ENCODE measurements around the gene MC3R. TPM values are rescaled to one million over a fixed set of nuclear protein-coding genes. Genes with fewer than 3 reads are reported as not detected.

The MC3R gene
- total and polyA plus RNA-seq, 7 experiments from 2014 or later: not detected

DNA sequence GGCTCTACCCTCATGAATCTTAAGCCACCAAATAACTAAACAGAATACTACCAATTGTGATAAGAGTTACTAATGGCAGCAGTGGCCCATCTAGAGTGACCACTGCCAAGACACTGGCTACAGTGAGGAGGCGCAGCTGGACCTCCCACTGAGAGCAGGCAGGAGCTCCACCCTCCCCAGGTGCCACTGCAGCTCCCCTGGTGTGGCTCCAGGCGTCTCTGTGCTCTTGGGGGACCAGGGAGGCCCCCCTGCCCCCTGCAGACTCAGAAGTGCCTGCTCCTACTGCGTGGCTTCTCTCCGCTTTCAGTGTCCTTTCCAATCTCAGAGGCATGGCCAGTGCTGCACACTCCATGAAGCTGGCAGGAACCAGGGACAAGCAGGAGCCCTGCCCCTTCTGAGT, 23.4 kb downstream of the MC3R start:
- H3K27ac Mint-ChIP-seq: no peak overlapping the region
- Histone ChIP-seq H3K27ac (ENCODE audit: low read depth, low read length) (no peak overlapping the region), H3K27me3 (ENCODE audit: control insufficient read depth in 2 of 2, insufficient read depth in 2 of 2, low read length in 2 of 2) (no peaks in the 10 kb centered on the region), H3K4me3 (ENCODE audit: low read length) (no peak overlapping the region), H3K9me3 (ENCODE audit: control insufficient read depth in 2 of 3, low read length in 3 of 3) (no peaks in the 10 kb centered on the region), H3K36me3 (ENCODE audit: control insufficient read depth in 2 of 3, insufficient read depth in 3 of 3, low read length in 3 of 3) (no peaks in the 10 kb centered on the region), H3K4me1 (ENCODE audit: control insufficient read depth in 2 of 2, insufficient read depth in 2 of 2, low read length in 2 of 2) (no peaks in the 10 kb centered on the region)
- no peak for DNase-seq
- peaks cover 0 to 6% (median 2%) of the 10 kb centered on the region in 11 donors for H3K9me3 Mint-ChIP-seq
- H3K4me1 Mint-ChIP-seq: no peaks in the 10 kb centered on the region
- ChIA-PET CTCF (no interaction called here), POLR2A (no interaction called here)
- peaks cover 0 to 24% (median 15%) of the 10 kb centered on the region in 5 donors for H3K27me3 Mint-ChIP-seq
- H3K4me3 Mint-ChIP-seq: no peak overlapping the region
- no peaks in the 10 kb centered on the region for H3K36me3 Mint-ChIP-seq
- intact Hi-C loops (cut with micrococcal nuclease): no loop called here
- no peak for ATAC-seq

DNA sequence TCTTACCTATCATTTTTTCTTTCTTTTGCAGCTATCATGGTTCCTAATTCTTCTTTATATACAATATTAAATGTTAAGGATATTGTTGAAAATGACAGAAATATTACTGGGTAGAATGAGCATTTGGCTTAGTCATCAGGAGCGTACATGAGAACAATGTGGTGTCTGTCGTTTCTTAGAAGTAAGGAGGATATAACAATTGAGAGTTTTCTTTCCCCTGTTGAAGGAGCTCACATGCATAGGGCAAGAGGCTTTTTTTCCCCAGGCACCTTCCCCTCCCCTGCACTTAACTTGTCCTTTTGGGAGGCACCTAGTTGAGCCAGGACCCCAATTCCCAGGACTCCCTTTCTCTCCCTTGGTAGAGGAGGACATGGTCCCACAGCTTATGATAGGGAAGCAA, 25.0 kb downstream of the MC3R start:
- no peak overlapping the region for H3K27ac Mint-ChIP-seq
- no peak for DNase-seq
- H3K4me3 Mint-ChIP-seq: no peak overlapping the region
- intact Hi-C loops (cut with micrococcal nuclease): no loop called here
- H3K9me3 ChIP-seq (ENCODE audit: control insufficient read depth in 2 of 3, low read length in 3 of 3): no peaks in the 10 kb centered on the region
- no peak overlapping the region for H3K27ac ChIP-seq (ENCODE audit: low read depth, low read length)
- no peaks in the 10 kb centered on the region for H3K4me1 Mint-ChIP-seq
- POLR2A ChIA-PET: no interaction called here
- no peaks in the 10 kb centered on the region for H3K36me3 ChIP-seq (ENCODE audit: control insufficient read depth in 2 of 3, insufficient read depth in 3 of 3, low read length in 3 of 3)
- no peak overlapping the region for H3K4me3 ChIP-seq (ENCODE audit: low read length)
- peaks cover 0 to 32% (median 18%) of the 10 kb centered on the region in 5 donors for H3K27me3 Mint-ChIP-seq
- CTCF ChIA-PET: no interaction called here
- H3K4me1 ChIP-seq (ENCODE audit: control insufficient read depth in 2 of 2, insufficient read depth in 2 of 2, low read length in 2 of 2): no peaks in the 10 kb centered on the region
- H3K9me3 Mint-ChIP-seq: peaks cover 0 to 6% (median 2%) of the 10 kb centered on the region in 11 donors
- no peaks in the 10 kb centered on the region for H3K27me3 ChIP-seq (ENCODE audit: control insufficient read depth in 2 of 2, insufficient read depth in 2 of 2, low read length in 2 of 2)
- ATAC-seq: no peak
- H3K36me3 Mint-ChIP-seq: no peaks in the 10 kb centered on the region

DNA sequence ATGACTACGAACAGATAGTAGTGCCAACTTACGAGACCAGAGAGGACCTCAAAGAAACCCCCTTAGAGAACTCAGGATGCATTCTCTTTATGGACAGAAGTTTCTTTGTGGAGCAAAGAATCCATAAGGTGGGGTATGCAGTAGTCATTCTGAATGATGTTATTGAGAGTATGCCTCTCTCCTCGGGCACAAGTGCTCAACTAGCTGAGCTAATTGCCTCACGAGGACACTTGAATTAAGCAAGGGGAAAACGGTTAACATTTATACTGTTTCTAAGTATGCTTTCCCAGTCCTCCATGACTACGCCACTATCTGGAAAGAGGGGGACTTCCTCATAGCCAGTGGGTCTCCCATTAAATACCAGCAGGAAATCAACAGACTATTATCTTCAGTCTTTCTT, 25.6 kb downstream of the MC3R start:
- no peak overlapping the region for H3K27ac ChIP-seq (ENCODE audit: low read depth, low read length)
- Mint-ChIP-seq H3K27ac (no peak overlapping the region), H3K36me3 (no peaks in the 10 kb centered on the region), H3K9me3 (peaks cover 0 to 6% (median 2%) of the 10 kb centered on the region in 11 donors), H3K27me3 (peaks cover 0 to 32% (median 15%) of the 10 kb centered on the region in 5 donors), H3K4me1 (no peaks in the 10 kb centered on the region), H3K4me3 (no peak overlapping the region)
- ATAC-seq (no peak), DNase-seq (no peak)
- no peak overlapping the region for H3K4me3 ChIP-seq (ENCODE audit: low read length)
- H3K4me1 ChIP-seq (ENCODE audit: control insufficient read depth in 2 of 2, insufficient read depth in 2 of 2, low read length in 2 of 2): no peaks in the 10 kb centered on the region
- ChIA-PET POLR2A (no interaction called here), CTCF (no interaction called here)
- no peaks in the 10 kb centered on the region for H3K9me3 ChIP-seq (ENCODE audit: control insufficient read depth in 2 of 3, low read length in 3 of 3)
- H3K36me3 ChIP-seq (ENCODE audit: control insufficient read depth in 2 of 3, insufficient read depth in 3 of 3, low read length in 3 of 3): no peaks in the 10 kb centered on the region
- H3K27me3 ChIP-seq (ENCODE audit: control insufficient read depth in 2 of 2, insufficient read depth in 2 of 2, low read length in 2 of 2): no peaks in the 10 kb centered on the region
- intact Hi-C loops (cut with micrococcal nuclease): no loop called here

GRCh38 chr20:56278196-56278595, 29.7 kb downstream of the MC3R start:
- Mint-ChIP-seq H3K4me3 (no peak overlapping the region), H3K27ac (no peak overlapping the region), H3K27me3 (peaks cover 0 to 20% (median 15%) of the 10 kb centered on the region in 5 donors), H3K36me3 (no peaks in the 10 kb centered on the region), H3K4me1 (no peaks in the 10 kb centered on the region), H3K9me3 (peaks cover 0 to 4% (median 0%) of the 10 kb centered on the region in 11 donors)
- Histone ChIP-seq H3K4me3 (ENCODE audit: low read length) (no peak overlapping the region), H3K4me1 (ENCODE audit: control insufficient read depth in 2 of 2, insufficient read depth in 2 of 2, low read length in 2 of 2) (no peaks in the 10 kb centered on the region), H3K36me3 (ENCODE audit: control insufficient read depth in 2 of 3, insufficient read depth in 3 of 3, low read length in 3 of 3) (no peaks in the 10 kb centered on the region), H3K27me3 (ENCODE audit: control insufficient read depth in 2 of 2, insufficient read depth in 2 of 2, low read length in 2 of 2) (no peaks in the 10 kb centered on the region), H3K27ac (ENCODE audit: low read depth, low read length) (no peak overlapping the region), H3K9me3 (ENCODE audit: control insufficient read depth in 2 of 3, low read length in 3 of 3) (no peaks in the 10 kb centered on the region)
- ChIA-PET POLR2A (no interaction called here), CTCF (no interaction called here)
- no peak for DNase-seq
- no peak for ATAC-seq
- intact Hi-C loops (cut with micrococcal nuclease): no loop called here

DNA sequence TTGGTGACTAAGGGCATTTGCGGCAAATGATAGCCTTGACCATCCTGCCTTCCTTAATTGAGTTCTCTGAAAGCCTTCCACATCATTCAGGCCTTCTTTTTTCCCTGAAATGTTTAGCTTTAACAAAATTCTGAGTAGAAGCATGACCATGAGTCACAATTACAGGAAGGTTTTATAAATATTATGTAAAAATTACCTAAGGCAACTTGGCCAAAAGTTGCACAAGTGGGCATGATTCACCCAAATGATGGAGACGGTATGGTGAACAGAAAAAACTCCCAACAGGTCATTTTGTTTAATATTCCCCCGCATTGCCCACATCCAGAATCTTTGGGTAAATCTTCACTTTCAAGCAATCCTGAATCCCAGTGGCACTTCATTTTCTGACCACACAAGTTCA, 37.0 kb downstream of the MC3R start:
- POLR2A ChIA-PET: no interaction called here
- H3K36me3 ChIP-seq (ENCODE audit: control insufficient read depth in 2 of 3, insufficient read depth in 3 of 3, low read length in 3 of 3): no peaks in the 10 kb centered on the region
- CTCF ChIA-PET: no interaction called here
- H3K27me3 Mint-ChIP-seq: peaks cover 0 to 22% (median 4%) of the 10 kb centered on the region in 5 donors
- no peak for ATAC-seq
- H3K27ac ChIP-seq (ENCODE audit: low read depth, low read length): no peak overlapping the region
- no peaks in the 10 kb centered on the region for H3K9me3 Mint-ChIP-seq
- no peaks in the 10 kb centered on the region for H3K4me1 ChIP-seq (ENCODE audit: control insufficient read depth in 2 of 2, insufficient read depth in 2 of 2, low read length in 2 of 2)
- H3K9me3 ChIP-seq (ENCODE audit: control insufficient read depth in 2 of 3, low read length in 3 of 3): no peaks in the 10 kb centered on the region
- no peak for DNase-seq
- no peaks in the 10 kb centered on the region for H3K4me1 Mint-ChIP-seq
- no peak overlapping the region for H3K4me3 ChIP-seq (ENCODE audit: low read length)
- no peak overlapping the region for H3K4me3 Mint-ChIP-seq
- no peak overlapping the region for H3K27ac Mint-ChIP-seq
- H3K36me3 Mint-ChIP-seq: no peaks in the 10 kb centered on the region
- intact Hi-C loops (cut with micrococcal nuclease): no loop called here
- no peaks in the 10 kb centered on the region for H3K27me3 ChIP-seq (ENCODE audit: control insufficient read depth in 2 of 2, insufficient read depth in 2 of 2, low read length in 2 of 2)

GRCh38 chr20:56289652-56290051, 41.1 kb downstream of the MC3R start:
- H3K27me3 ChIP-seq (ENCODE audit: control insufficient read depth in 2 of 2, insufficient read depth in 2 of 2, low read length in 2 of 2): no peaks in the 10 kb centered on the region
- Mint-ChIP-seq H3K27ac (no peak overlapping the region), H3K9me3 (peaks cover 0 to 4% (median 0%) of the 10 kb centered on the region in 11 donors), H3K4me3 (no peak overlapping the region), H3K4me1 (no peaks in the 10 kb centered on the region), H3K27me3 (peaks cover 3 to 43% (median 5%) of the 10 kb centered on the region in 5 donors), H3K36me3 (no peaks in the 10 kb centered on the region)
- no peaks in the 10 kb centered on the region for H3K36me3 ChIP-seq (ENCODE audit: control insufficient read depth in 2 of 3, insufficient read depth in 3 of 3, low read length in 3 of 3)
- H3K27ac ChIP-seq (ENCODE audit: low read depth, low read length): no peak overlapping the region
- DNase-seq (no peak), ATAC-seq (no peak)
- CTCF ChIA-PET: no interaction called here
- H3K4me3 ChIP-seq (ENCODE audit: low read length): no peak overlapping the region
- intact Hi-C loops (cut with micrococcal nuclease): no loop called here
- POLR2A ChIA-PET: no interaction called here
- H3K4me1 ChIP-seq (ENCODE audit: control insufficient read depth in 2 of 2, insufficient read depth in 2 of 2, low read length in 2 of 2): no peaks in the 10 kb centered on the region
- no peaks in the 10 kb centered on the region for H3K9me3 ChIP-seq (ENCODE audit: control insufficient read depth in 2 of 3, low read length in 3 of 3)

- CTCF ChIA-PET: no interaction called here
- POLR2A ChIA-PET: no interaction called here
These were observed 50.8 kb downstream of the MC3R start for GRCh38 chr20:56299362-56299761.

More at GRCh38 chr20:56299362-56299761, 50.8 kb downstream of the MC3R start:
- DNase-seq (no peak), ATAC-seq (no peak)
- Mint-ChIP-seq H3K9me3 (peaks cover 0 to 5% (median 0%) of the 10 kb centered on the region in 11 donors), H3K4me1 (no peaks in the 10 kb centered on the region), H3K27ac (no peak overlapping the region), H3K4me3 (no peak overlapping the region), H3K36me3 (no peaks in the 10 kb centered on the region), H3K27me3 (peaks cover 2 to 53% (median 48%) of the 10 kb centered on the region in 5 donors)
- intact Hi-C loops (cut with micrococcal nuclease): no loop called here
- Histone ChIP-seq H3K9me3 (ENCODE audit: control insufficient read depth in 2 of 3, low read length in 3 of 3) (no peaks in the 10 kb centered on the region), H3K27ac (ENCODE audit: low read depth, low read length) (no peak overlapping the region), H3K36me3 (ENCODE audit: control insufficient read depth in 2 of 3, insufficient read depth in 3 of 3, low read length in 3 of 3) (no peaks in the 10 kb centered on the region), H3K4me3 (ENCODE audit: low read length) (no peak overlapping the region), H3K27me3 (ENCODE audit: control insufficient read depth in 2 of 2, insufficient read depth in 2 of 2, low read length in 2 of 2) (no peaks in the 10 kb centered on the region), H3K4me1 (ENCODE audit: control insufficient read depth in 2 of 2, insufficient read depth in 2 of 2, low read length in 2 of 2) (no peaks in the 10 kb centered on the region)
